A673 (cell line): ENCODE measurements around the gene LGR4. TPM values are rescaled to one million over a fixed set of nuclear protein-coding genes. Genes with fewer than 3 reads are reported as not detected.
A peak's percentile ranks its signal among the peaks of the same experiment; 100 is the strongest.

ENCODE experiments used
- BruUV-seq: library from RNA; stranded (reverse); fragments of 400-500 nt; replicated peaks from 2 replicates; lab custom pipeline; 2021; lab: Mats Ljungman, UMichigan
- CTCF ChIA-PET: fragments of 300-600 bp; sonication (Branson Sonifier 250); formaldehyde crosslinking; loops from one replicate; lab custom pipeline; 2022; ENCODE audit warnings: antibody characterized with exemption; lab: Charles Lee
- POLR2A ChIA-PET: fragments of 300-600 bp; sonication (Branson Sonifier 250); formaldehyde crosslinking; loops from one replicate; lab custom pipeline; 2022; ENCODE audit warnings: antibody characterized with exemption; ENCODE audit not compliant: low non-redundant PET; lab: Charles Lee
- DNase-seq: peaks from one replicate; pipeline ENCODE4 v3.0.0-alpha.2; 2015; ENCODE audit warnings: low spot score
- H3K27ac ChIP-seq: fragments of 200-600 bp; sonication (generic); 2 replicates; pipeline ENCODE4 v1.5.1; 2016; ENCODE audit warnings: mixed run types, low read depth, mild to moderate bottlenecking, mixed read lengths, antibody characterized with exemption, low read length; ENCODE audit not compliant: poor library complexity, severe bottlenecking
- H3K27me3 ChIP-seq: fragments of 200-600 bp; sonication (generic); replicated peaks from 2 replicates; pipeline ENCODE4 v1.6.1; 2017; ENCODE audit warnings: mixed run types, low read depth, mild to moderate bottlenecking, mixed read lengths, antibody characterized with exemption, low read length; ENCODE audit not compliant: insufficient read depth, poor library complexity
- H3K36me3 ChIP-seq: fragments of 200-600 bp; sonication (generic); 2 replicates; pipeline ENCODE4 v1.6.1; 2016; ENCODE audit warnings: mixed run types, mild to moderate bottlenecking, mixed read lengths, antibody characterized with exemption, low read length; ENCODE audit not compliant: insufficient read depth, poor library complexity, severe bottlenecking
- H3K4me1 ChIP-seq: fragments of 200-600 bp; sonication (generic); 2 replicates; pipeline ENCODE4 v1.6.1; 2017; ENCODE audit warnings: mixed run types, mild to moderate bottlenecking, mixed read lengths, antibody characterized with exemption, low read length; ENCODE audit not compliant: insufficient read depth, poor library complexity, severe bottlenecking
- H3K4me3 ChIP-seq: fragments of 200-600 bp; sonication (generic); 2 replicates; pipeline ENCODE4 v1.5.1; 2016; ENCODE audit warnings: low read depth, mixed run types, mild to moderate bottlenecking, mixed read lengths, low read length; ENCODE audit not compliant: poor library complexity, severe bottlenecking
- H3K9me3 ChIP-seq: fragments of 200-600 bp; sonication (generic); 2 replicates; pipeline ENCODE4 v1.6.1; 2016; ENCODE audit warnings: mixed run types, low read depth, mild to moderate bottlenecking, mixed read lengths, antibody characterized with exemption, low read length; ENCODE audit not compliant: poor library complexity, severe bottlenecking
- EZH2 ChIP-seq: fragments of 200-600 bp; sonication (generic); IDR thresholded peaks from 2 replicates; pipeline ENCODE4 v1.6.1; 2017; ENCODE audit warnings: borderline replicate concordance, low read depth, mild to moderate bottlenecking, mixed read lengths, antibody characterized with exemption, low read length; ENCODE audit not compliant: poor library complexity, severe bottlenecking
- intact Hi-C: fragments of 100-400 bp; cut with micrococcal nuclease; formaldehyde crosslinking; loops from one replicate; pipeline ENCODE4 v1.10.0; 2022; ENCODE audit not compliant: unreplicated experiment
- total RNA-seq: library from RNA; stranded (reverse); gene quantifications from 2 replicates; pipeline ENCODE4 v1.2.3, GENCODE V29; 2021
- TF ChIP-seq, protein P1 (sequence below): fragments of 300-800, 200-600 bp; sonication (generic); conservative IDR thresholded peaks from 2 replicates; pipeline ENCODE4 v1.5.1; 2017; ENCODE audit warnings: low read depth, mild to moderate bottlenecking, antibody characterized with exemption, low read length, moderate library complexity, mixed read lengths

The LGR4 gene
- total RNA-seq, 1 experiment from 2014 or later, result 24.7 TPM

- no peak for DNase-seq
Measured at GRCh38 chr11:27390318-27391295, 82.0 kb downstream of the LGR4 start.

GRCh38 chr11:27388869-27389268 is 83.7 kb downstream of the LGR4 start:
- BruUV-seq, result no TSS peak
- Histone ChIP-seq H3K4me3 (no peak overlapping the region), H3K36me3 (peaks cover under 1% of the 10 kb centered on the region), H3K27ac (no peak overlapping the region), H3K4me1 (peaks cover 12% of the 10 kb centered on the region), H3K27me3 (no peaks in the 10 kb centered on the region), H3K9me3 (no peaks in the 10 kb centered on the region)
- POLR2A ChIA-PET, result no interaction called here
- CTCF ChIA-PET, result no interaction called here
- intact Hi-C loops, result no loop called here
- TF ChIP-seq, protein P1, sequence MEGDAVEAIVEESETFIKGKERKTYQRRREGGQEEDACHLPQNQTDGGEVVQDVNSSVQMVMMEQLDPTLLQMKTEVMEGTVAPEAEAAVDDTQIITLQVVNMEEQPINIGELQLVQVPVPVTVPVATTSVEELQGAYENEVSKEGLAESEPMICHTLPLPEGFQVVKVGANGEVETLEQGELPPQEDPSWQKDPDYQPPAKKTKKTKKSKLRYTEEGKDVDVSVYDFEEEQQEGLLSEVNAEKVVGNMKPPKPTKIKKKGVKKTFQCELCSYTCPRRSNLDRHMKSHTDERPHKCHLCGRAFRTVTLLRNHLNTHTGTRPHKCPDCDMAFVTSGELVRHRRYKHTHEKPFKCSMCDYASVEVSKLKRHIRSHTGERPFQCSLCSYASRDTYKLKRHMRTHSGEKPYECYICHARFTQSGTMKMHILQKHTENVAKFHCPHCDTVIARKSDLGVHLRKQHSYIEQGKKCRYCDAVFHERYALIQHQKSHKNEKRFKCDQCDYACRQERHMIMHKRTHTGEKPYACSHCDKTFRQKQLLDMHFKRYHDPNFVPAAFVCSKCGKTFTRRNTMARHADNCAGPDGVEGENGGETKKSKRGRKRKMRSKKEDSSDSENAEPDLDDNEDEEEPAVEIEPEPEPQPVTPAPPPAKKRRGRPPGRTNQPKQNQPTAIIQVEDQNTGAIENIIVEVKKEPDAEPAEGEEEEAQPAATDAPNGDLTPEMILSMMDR, result no peak
- TF ChIP-seq EZH2, result no peak
- no peak for DNase-seq

More at GRCh38 chr11:27390318-27391295, 82.0 kb downstream of the LGR4 start:
- Histone ChIP-seq H3K4me1 (peaks cover 17% of the 10 kb centered on the region), H3K36me3 (no peaks in the 10 kb centered on the region), H3K4me3 (no peak overlapping the region), H3K27me3 (no peaks in the 10 kb centered on the region), H3K27ac (no peak overlapping the region), H3K9me3 (no peaks in the 10 kb centered on the region)
- ChIA-PET POLR2A (interaction anchor here (0.6 kb wide), 1 partner anchor 27 kb away, joined by 4 read pairs; no protein-coding TSS in a partner anchor), CTCF (no interaction called here)
- intact Hi-C loops, result no loop called here
- BruUV-seq, result no TSS peak
- TF ChIP-seq, protein P1, result peak; percentile 45
- no peak for TF ChIP-seq EZH2

GRCh38 chr11:27388001-27388400 is 84.6 kb downstream of the LGR4 start:
- Histone ChIP-seq H3K27ac (no peak overlapping the region), H3K4me3 (no peak overlapping the region), H3K9me3 (no peaks in the 10 kb centered on the region), H3K27me3 (no peaks in the 10 kb centered on the region), H3K36me3 (peaks cover 4% of the 10 kb centered on the region), H3K4me1 (peaks cover 20% of the 10 kb centered on the region)
- peak; percentile 37 for DNase-seq
- intact Hi-C loops, result no loop called here
- POLR2A ChIA-PET, result no interaction called here
- no TSS peak for BruUV-seq
- TF ChIP-seq, protein P1, result no peak
- TF ChIP-seq EZH2, result no peak
- CTCF ChIA-PET, result no interaction called here
